ENCODE results near the gene APOL4. TPM values are rescaled to one million over a fixed set of nuclear protein-coding genes. Genes with fewer than 3 reads are reported as not detected.
"Not testable (repeated sequence)": the region's sequence is repeated elsewhere in the genome, so short reads cannot be mapped to it uniquely, and the experiment has no call there.

The APOL4 gene
- total and polyA plus RNA-seq, 2 donors (not counting 1 experiment from before 2014, with no cell fraction given), result 0.03 TPM; not detected in 1

GRCh38 chr22:36210224-36210623 is 8.6 kb upstream of the APOL4 start:
- no peak overlapping the region for H3K4me2 ChIP-seq (replicated peaks; ENCODE audit: low read depth, low read length, poor library complexity, severe bottlenecking)
- no peaks in the 10 kb centered on the region for H3K9me3 Mint-ChIP-seq (ENCODE audit: insufficient read depth)
- H2AFZ ChIP-seq (ENCODE audit: insufficient read depth, low read depth, low read length, poor library complexity, severe bottlenecking), result no peak overlapping the region
- no peaks in the 10 kb centered on the region for H3K36me3 ChIP-seq (replicated peaks in 1 of 2; ENCODE audit: control extremely low read depth in 1 of 2, control insufficient read depth in 1 of 2, extremely low read depth in 1 of 2, insufficient read depth in 2 of 2, low read length in 1 of 2)
- TF ChIP-seq EZH2 (IDR thresholded peaks at IDR 0.05; ENCODE audit: borderline replicate concordance, insufficient read depth, low read depth, low read length, poor library complexity, severe bottlenecking) (no peak), CTCF (IDR thresholded peaks at IDR 0.05) (no peak)
- H3K4me3 Mint-ChIP-seq, result no peak overlapping the region
- DNase-seq (no peak), ATAC-seq (ENCODE audit: low read depth) (no peak)
- no peaks in the 10 kb centered on the region for H3K79me2 ChIP-seq (ENCODE audit: control insufficient read depth, insufficient read depth, low read length)
- intact Hi-C loops (cut with micrococcal nuclease), result no loop called here
- peaks cover 23 to 31% of the 10 kb centered on the region in 2 donors for H3K4me1 ChIP-seq (ENCODE audit: control insufficient read depth in 2 of 2, insufficient read depth in 2 of 2, low read length in 2 of 2)
- no peaks in the 10 kb centered on the region for H4K20me1 ChIP-seq (ENCODE audit: control insufficient read depth, insufficient read depth, low read length, poor library complexity, severe bottlenecking)
- H3K27ac Mint-ChIP-seq, result no peak overlapping the region
- peaks cover under 1% of the 10 kb centered on the region for H3K27me3 Mint-ChIP-seq
- peaks cover 33% of the 10 kb centered on the region for H3K4me1 Mint-ChIP-seq
- H3K4me3 ChIP-seq (ENCODE audit: control extremely low read depth in 1 of 5, extremely low read depth in 1 of 5, insufficient read depth in 1 of 5, low read depth in 2 of 5, low read length in 4 of 5), result no peak overlapping the region
- no CpG with 5 or more reads among the region's 3 CpGs for WGBS (ENCODE audit: insufficient coverage)
- no peaks in the 10 kb centered on the region for H3K27me3 ChIP-seq (replicated peaks in 1 of 4; ENCODE audit: control extremely low read depth in 1 of 4, control insufficient read depth in 3 of 4, insufficient read depth in 4 of 4, low read length in 3 of 4)
- H3K9me3 ChIP-seq (ENCODE audit: control extremely low read depth in 1 of 3, control insufficient read depth in 2 of 3, insufficient read depth in 1 of 3, low read length in 2 of 3), result peaks cover 1 to 9% (median 9%) of the 10 kb centered on the region in 3 donors
- H3K9ac ChIP-seq (ENCODE audit: low read length), result no peak overlapping the region
- ChIA-PET POLR2A (no interaction called here), CTCF (no interaction called here)
- H3K27ac ChIP-seq (ENCODE audit: low read length in 2 of 2), result no peak overlapping the region

- DNase-seq; ATAC-seq (ENCODE audit: low read depth); H3K27me3 Mint-ChIP-seq; H2AFZ ChIP-seq (ENCODE audit: insufficient read depth, low read depth, low read length, poor library complexity, severe bottlenecking); H3K4me3 Mint-ChIP-seq; H3K4me2 ChIP-seq (replicated peaks; ENCODE audit: low read depth, low read length, poor library complexity, severe bottlenecking); H3K27me3 ChIP-seq (replicated peaks in 1 of 4; ENCODE audit: control extremely low read depth in 1 of 4, control insufficient read depth in 3 of 4, insufficient read depth in 4 of 4, low read length in 3 of 4); H3K9me3 ChIP-seq (ENCODE audit: control extremely low read depth in 1 of 3, control insufficient read depth in 2 of 3, insufficient read depth in 1 of 3, low read length in 2 of 3); H3K9me3 Mint-ChIP-seq (ENCODE audit: insufficient read depth); H3K27ac ChIP-seq (ENCODE audit: low read length in 2 of 2); H4K20me1 ChIP-seq (ENCODE audit: control insufficient read depth, insufficient read depth, low read length, poor library complexity, severe bottlenecking); H3K36me3 ChIP-seq (replicated peaks in 1 of 2; ENCODE audit: control extremely low read depth in 1 of 2, control insufficient read depth in 1 of 2, extremely low read depth in 1 of 2, insufficient read depth in 2 of 2, low read length in 1 of 2); H3K79me2 ChIP-seq (ENCODE audit: control insufficient read depth, insufficient read depth, low read length); H3K4me3 ChIP-seq (ENCODE audit: control extremely low read depth in 1 of 5, extremely low read depth in 1 of 5, insufficient read depth in 1 of 5, low read depth in 2 of 5, low read length in 4 of 5); H3K9ac ChIP-seq (ENCODE audit: low read length); H3K27ac Mint-ChIP-seq; POLR2A ChIA-PET; intact Hi-C loops (cut with micrococcal nuclease): not testable (repeated sequence)
- H3K4me1 Mint-ChIP-seq, result peaks cover 36% of the 10 kb centered on the region
- H3K4me1 ChIP-seq (ENCODE audit: control insufficient read depth in 2 of 2, insufficient read depth in 2 of 2, low read length in 2 of 2), result peaks cover 23 to 36% of the 10 kb centered on the region in 2 donors
- WGBS (ENCODE audit: insufficient coverage), result 33% methylated on average over 1 of the region's 5 CpGs
- CTCF ChIA-PET, result interaction anchor here (1.4 to 1.7 kb wide), 2 partner anchors 91 to 277 kb away, joined by 3 to 5 read pairs; no protein-coding TSS in a partner anchor
Observed at GRCh38 chr22:36209488-36209908, 7.9 kb upstream of the APOL4 start.
